ENCODE measurements around the gene IDH3G.

Gene IDH3G

GRCh38 chrX:153784325-153784967 is 9.7 kb downstream of the IDH3G start:
- DNase-seq: no peak

GRCh38 chrX:153783378-153784013 is 10.7 kb downstream of the IDH3G start:
- no peak for DNase-seq

GRCh38 chrX:153782871-153783270 is 11.3 kb downstream of the IDH3G start:
- DNase-seq: no peak

- DNase-seq: no peak
These were observed 11.9 kb downstream of the IDH3G start for GRCh38 chrX:153782313-153782712.

GRCh38 chrX:153781428-153782047 is 12.6 kb downstream of the IDH3G start:
- DNase-seq: no peak

- no peak for DNase-seq
These were observed 13.3 kb downstream of the IDH3G start, which contains the start of gene SRPK3 for GRCh38 chrX:153780678-153781427. Gene SRPK3, plus strand, starts transcription at chrX:153781041. Its CDS starts 46 bp downstream, at chrX:153781087.

- no peak for DNase-seq
These were observed 14.1 kb downstream of the IDH3G start for GRCh38 chrX:153779891-153780677.

GRCh38 chrX:153778684-153779101 is 15.5 kb downstream of the IDH3G start:
- no peak for DNase-seq

GRCh38 chrX:153778181-153778580 is 16.0 kb downstream of the IDH3G start:
- no peak for DNase-seq

- DNase-seq: no peak
These were observed 16.7 kb downstream of the IDH3G start for GRCh38 chrX:153777261-153778090.

GRCh38 chrX:153776611-153777045 is 17.5 kb downstream of the IDH3G start:
- DNase-seq: no peak

- no peak for DNase-seq
These were observed 18.0 kb downstream of the IDH3G start for GRCh38 chrX:153776120-153776599.

- no peak for DNase-seq
These were observed 18.7 kb downstream of the IDH3G start for GRCh38 chrX:153775293-153776119.

- DNase-seq: no peak
These were observed 19.4 kb downstream of the IDH3G start for GRCh38 chrX:153774576-153775292.

GRCh38 chrX:153773741-153774575 is 20.2 kb downstream of the IDH3G start:
- DNase-seq: no peak

- DNase-seq: no peak
These were observed 21.0 kb downstream of the IDH3G start for GRCh38 chrX:153773218-153773611.

GRCh38 chrX:153772316-153773217 is 21.6 kb downstream of the IDH3G start:
- DNase-seq: no peak

All from activated CD8-positive, alpha-beta memory T cell treated with anti-CD3 and anti-CD28 coated beads, Interleukin-2, amount 50 U/mL, for 48 hours (primary cell).